ENCODE results near the gene CMA1. TPM values are rescaled to one million over a fixed set of nuclear protein-coding genes. Genes with fewer than 3 reads are reported as not detected.
"Not testable (repeated sequence)": the region's sequence is repeated elsewhere in the genome, so short reads cannot be mapped to it uniquely, and the experiment has no call there.

CMA1 gene, protein sequence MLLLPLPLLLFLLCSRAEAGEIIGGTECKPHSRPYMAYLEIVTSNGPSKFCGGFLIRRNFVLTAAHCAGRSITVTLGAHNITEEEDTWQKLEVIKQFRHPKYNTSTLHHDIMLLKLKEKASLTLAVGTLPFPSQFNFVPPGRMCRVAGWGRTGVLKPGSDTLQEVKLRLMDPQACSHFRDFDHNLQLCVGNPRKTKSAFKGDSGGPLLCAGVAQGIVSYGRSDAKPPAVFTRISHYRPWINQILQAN
- under 1 TPM in 1 of 2 donors, not detected in 1; 0.34 TPM for total RNA-seq
- not detected for polyA plus RNA-seq
- long read RNA-seq, donor 1, result 0 reads
- long read RNA-seq, donor 2, result 0 reads
- long read RNA-seq, donor 3, result 0 reads
- long read RNA-seq, donor 4, result 0 reads
- long read RNA-seq, donor 5, result 0 reads

DNA sequence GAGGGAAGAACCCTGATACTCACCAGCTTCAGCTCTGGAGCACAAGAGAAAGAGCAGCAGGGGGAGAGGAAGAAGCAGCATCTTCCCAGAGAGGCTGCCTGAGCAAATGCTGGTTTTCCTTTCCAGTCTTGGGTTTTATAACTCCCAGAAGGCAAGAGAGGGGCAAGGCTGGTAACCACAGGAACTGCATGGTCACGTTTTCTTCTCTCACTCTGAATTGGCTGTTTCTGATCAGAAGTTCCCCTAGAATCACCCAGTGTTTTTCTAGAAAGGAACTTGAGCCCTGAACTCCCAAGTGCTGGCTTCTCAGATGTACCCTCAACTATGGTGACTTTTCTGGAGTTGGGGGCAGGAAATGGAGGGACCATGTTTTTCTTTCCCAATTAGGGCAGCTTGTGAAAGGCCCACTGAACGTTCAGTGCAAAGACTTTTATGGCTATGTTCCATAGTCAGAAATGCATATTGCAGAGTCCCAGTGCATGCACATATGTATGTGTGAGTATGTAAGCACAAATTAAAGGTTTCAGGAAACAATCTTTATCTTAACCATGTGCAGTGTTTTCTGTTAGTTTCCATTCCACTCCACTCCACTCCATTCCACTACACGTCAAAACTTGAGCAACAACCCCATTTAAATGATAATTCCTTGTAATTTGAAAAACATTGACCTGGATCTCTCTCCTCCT lies at the start of gene CMA1:
TSS of gene CMA1 (minus strand) at position 111 of the 686 bp plus-strand sequence. CDS start at position 81, 30 bp downstream.
- ATAC-seq (ENCODE audit: insufficient read depth, low FRiP score), result no peak
- Histone ChIP-seq H3K9ac (ENCODE audit: insufficient read depth in 1 of 2, low read length in 2 of 2) (no peak within 1 kb of the TSS), H3K9me3 (ENCODE audit: control insufficient read depth in 4 of 4, insufficient read depth in 3 of 4, low read length in 3 of 4) (no peaks in the 10 kb centered on the region), H3K4me3 (no peak within 1 kb of the TSS), H3K4me1 (ENCODE audit: control insufficient read depth in 5 of 5, insufficient read depth in 5 of 5, low read length in 5 of 5) (peaks cover 0 to 1% (median 0%) of the 10 kb centered on the region in 5 donors), H3K27me3 (ENCODE audit: control insufficient read depth in 3 of 3, insufficient read depth in 3 of 3, low read length in 2 of 3) (no peaks in the 10 kb centered on the region), H3K36me3 (ENCODE audit: control insufficient read depth in 4 of 4, insufficient read depth in 4 of 4, low read length in 4 of 4) (no peaks in the 10 kb centered on the region), H3K27ac (ENCODE audit: low read depth in 1 of 2, low read length in 1 of 2) (no peak within 1 kb of the TSS)
- TF ChIP-seq, protein P1, sequence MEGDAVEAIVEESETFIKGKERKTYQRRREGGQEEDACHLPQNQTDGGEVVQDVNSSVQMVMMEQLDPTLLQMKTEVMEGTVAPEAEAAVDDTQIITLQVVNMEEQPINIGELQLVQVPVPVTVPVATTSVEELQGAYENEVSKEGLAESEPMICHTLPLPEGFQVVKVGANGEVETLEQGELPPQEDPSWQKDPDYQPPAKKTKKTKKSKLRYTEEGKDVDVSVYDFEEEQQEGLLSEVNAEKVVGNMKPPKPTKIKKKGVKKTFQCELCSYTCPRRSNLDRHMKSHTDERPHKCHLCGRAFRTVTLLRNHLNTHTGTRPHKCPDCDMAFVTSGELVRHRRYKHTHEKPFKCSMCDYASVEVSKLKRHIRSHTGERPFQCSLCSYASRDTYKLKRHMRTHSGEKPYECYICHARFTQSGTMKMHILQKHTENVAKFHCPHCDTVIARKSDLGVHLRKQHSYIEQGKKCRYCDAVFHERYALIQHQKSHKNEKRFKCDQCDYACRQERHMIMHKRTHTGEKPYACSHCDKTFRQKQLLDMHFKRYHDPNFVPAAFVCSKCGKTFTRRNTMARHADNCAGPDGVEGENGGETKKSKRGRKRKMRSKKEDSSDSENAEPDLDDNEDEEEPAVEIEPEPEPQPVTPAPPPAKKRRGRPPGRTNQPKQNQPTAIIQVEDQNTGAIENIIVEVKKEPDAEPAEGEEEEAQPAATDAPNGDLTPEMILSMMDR (IDR thresholded peaks at IDR 0.05; ENCODE audit: control extremely low read depth, extremely low read depth), result no peak
- WGBS, 2 donors, result 19 to 50% methylated on average over 3 of the region's 3 CpGs
- DNase-seq, result no peak

DNA sequence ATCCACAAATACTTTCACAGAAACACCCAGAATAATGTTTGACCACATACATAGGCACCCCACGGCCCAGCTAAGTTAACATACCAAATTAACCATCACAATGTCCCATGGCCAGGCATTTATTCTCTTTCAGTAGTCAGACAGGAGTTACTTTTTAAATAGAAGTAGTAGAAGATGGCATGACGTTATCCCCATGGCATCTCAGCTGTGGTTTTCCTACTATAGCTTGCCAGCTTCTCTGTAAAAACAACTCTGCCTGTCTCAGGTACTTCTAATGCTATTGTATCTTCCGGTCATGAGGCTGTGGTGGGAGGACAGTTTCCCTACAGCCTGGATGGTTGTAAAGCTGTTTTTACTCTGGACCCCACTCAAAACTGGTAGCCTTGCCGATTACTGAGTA lies 48.7 kb upstream of the CMA1 start:
- no peak for DNase-seq
- Histone ChIP-seq H3K27ac (ENCODE audit: low read depth in 1 of 2, low read length in 1 of 2) (no peak overlapping the region), H3K4me1 (ENCODE audit: control insufficient read depth in 5 of 5, insufficient read depth in 5 of 5, low read length in 5 of 5) (no peaks in the 10 kb centered on the region), H3K4me3 (no peak overlapping the region), H3K9ac (ENCODE audit: insufficient read depth in 1 of 2, low read length in 2 of 2) (no peak overlapping the region), H3K9me3 (ENCODE audit: control insufficient read depth in 4 of 4, insufficient read depth in 3 of 4, low read length in 3 of 4) (peaks cover 0 to 3% (median 1%) of the 10 kb centered on the region in 4 donors), H3K27me3 (ENCODE audit: control insufficient read depth in 3 of 3, insufficient read depth in 3 of 3, low read length in 2 of 3) (no peaks in the 10 kb centered on the region), H3K36me3 (ENCODE audit: control insufficient read depth in 4 of 4, insufficient read depth in 4 of 4, low read length in 4 of 4) (no peaks in the 10 kb centered on the region)
- no peak for ATAC-seq (ENCODE audit: insufficient read depth, low FRiP score)
- 66 to 75% methylated on average over 4 of the region's 4 CpGs for WGBS, 2 donors
- TF ChIP-seq, protein P1 (IDR thresholded peaks at IDR 0.05; ENCODE audit: control extremely low read depth, extremely low read depth), result no peak

DNA sequence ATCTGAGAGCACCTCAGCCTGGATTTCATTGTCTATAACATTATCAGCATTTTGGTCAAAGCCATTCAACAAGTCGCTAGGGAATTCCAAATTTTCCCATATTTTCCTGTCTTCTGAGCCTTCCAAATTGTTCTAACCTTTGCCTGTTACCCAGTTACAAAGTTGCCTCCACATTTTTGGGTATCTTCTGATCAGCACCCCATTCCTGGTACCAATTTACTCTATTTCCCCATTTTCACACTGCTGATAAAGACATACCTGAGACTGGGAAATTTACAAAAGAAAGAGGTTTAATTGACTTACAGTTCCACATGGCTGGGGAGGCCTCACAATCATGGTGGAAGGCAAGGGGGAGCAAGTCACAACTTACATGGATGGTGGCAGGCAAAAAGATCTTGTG lies 41.0 kb upstream of the CMA1 start:
- not testable (repeated sequence) for ATAC-seq (ENCODE audit: insufficient read depth, low FRiP score); H3K27ac ChIP-seq (ENCODE audit: low read depth in 1 of 2, low read length in 1 of 2); H3K9ac ChIP-seq (ENCODE audit: insufficient read depth in 1 of 2, low read length in 2 of 2); DNase-seq; H3K4me1 ChIP-seq (ENCODE audit: control insufficient read depth in 5 of 5, insufficient read depth in 5 of 5, low read length in 5 of 5); H3K9me3 ChIP-seq (ENCODE audit: control insufficient read depth in 4 of 4, insufficient read depth in 3 of 4, low read length in 3 of 4); H3K4me3 ChIP-seq; H3K36me3 ChIP-seq (ENCODE audit: control insufficient read depth in 4 of 4, insufficient read depth in 4 of 4, low read length in 4 of 4); H3K27me3 ChIP-seq (ENCODE audit: control insufficient read depth in 3 of 3, insufficient read depth in 3 of 3, low read length in 2 of 3)
- WGBS, 2 donors, result 61 to 76% methylated on average over 1 of the region's 1 CpG

DNA sequence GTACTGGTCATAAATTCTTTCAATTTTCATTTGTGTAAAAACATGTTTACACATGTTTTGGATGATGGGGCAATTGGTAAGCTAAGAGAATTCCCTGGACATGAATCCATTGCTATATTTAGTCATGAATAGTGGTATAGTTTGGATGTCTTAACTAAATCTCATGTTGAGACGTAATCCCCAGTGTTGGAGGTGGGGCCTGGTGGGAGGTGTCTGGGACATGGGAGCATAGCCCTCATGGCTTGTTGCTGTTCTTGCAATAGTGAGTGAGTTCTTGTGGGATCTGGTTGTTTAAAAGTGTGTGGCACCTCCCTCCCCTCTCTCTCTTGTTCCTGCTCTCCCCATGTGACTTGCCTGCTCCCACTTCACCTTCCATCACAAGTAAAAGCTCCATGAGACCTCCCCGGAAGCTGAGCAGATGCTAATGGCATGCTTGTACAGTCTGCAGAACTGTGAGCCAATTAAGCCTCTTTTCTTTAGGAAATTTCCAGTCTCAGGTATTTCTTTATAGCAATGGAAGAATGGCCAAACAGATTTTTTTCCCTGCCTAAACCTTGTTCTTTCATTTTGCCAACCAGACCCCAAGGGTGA lies 34.4 kb upstream of the CMA1 start:
- 82 to 89% methylated on average over 2 of the region's 2 CpGs for WGBS, 2 donors
- no peak for DNase-seq
- no peak overlapping the region for H3K4me3 ChIP-seq
- no peak for ATAC-seq (ENCODE audit: insufficient read depth, low FRiP score)
- no peaks in the 10 kb centered on the region for H3K27me3 ChIP-seq (ENCODE audit: control insufficient read depth in 3 of 3, insufficient read depth in 3 of 3, low read length in 2 of 3)
- TF ChIP-seq, protein P1 (IDR thresholded peaks at IDR 0.05; ENCODE audit: control extremely low read depth, extremely low read depth), result no peak
- no peak overlapping the region for H3K27ac ChIP-seq (ENCODE audit: low read depth in 1 of 2, low read length in 1 of 2)
- H3K9ac ChIP-seq (ENCODE audit: insufficient read depth in 1 of 2, low read length in 2 of 2), result no peak overlapping the region
- no peaks in the 10 kb centered on the region for H3K4me1 ChIP-seq (ENCODE audit: control insufficient read depth in 5 of 5, insufficient read depth in 5 of 5, low read length in 5 of 5)
- no peaks in the 10 kb centered on the region for H3K36me3 ChIP-seq (ENCODE audit: control insufficient read depth in 4 of 4, insufficient read depth in 4 of 4, low read length in 4 of 4)
- H3K9me3 ChIP-seq (ENCODE audit: control insufficient read depth in 4 of 4, insufficient read depth in 3 of 4, low read length in 3 of 4), result peaks cover 0 to 7% (median 0%) of the 10 kb centered on the region in 4 donors

Data from lung (tissue), 16 donors.